ENCODE measurements around the gene MBD3L1. TPM values are rescaled to one million over a fixed set of nuclear protein-coding genes. Genes with fewer than 3 reads are reported as not detected.

Gene MBD3L1
- total RNA-seq: not detected in 3 replicates
- long read RNA-seq: 0 reads

DNA sequence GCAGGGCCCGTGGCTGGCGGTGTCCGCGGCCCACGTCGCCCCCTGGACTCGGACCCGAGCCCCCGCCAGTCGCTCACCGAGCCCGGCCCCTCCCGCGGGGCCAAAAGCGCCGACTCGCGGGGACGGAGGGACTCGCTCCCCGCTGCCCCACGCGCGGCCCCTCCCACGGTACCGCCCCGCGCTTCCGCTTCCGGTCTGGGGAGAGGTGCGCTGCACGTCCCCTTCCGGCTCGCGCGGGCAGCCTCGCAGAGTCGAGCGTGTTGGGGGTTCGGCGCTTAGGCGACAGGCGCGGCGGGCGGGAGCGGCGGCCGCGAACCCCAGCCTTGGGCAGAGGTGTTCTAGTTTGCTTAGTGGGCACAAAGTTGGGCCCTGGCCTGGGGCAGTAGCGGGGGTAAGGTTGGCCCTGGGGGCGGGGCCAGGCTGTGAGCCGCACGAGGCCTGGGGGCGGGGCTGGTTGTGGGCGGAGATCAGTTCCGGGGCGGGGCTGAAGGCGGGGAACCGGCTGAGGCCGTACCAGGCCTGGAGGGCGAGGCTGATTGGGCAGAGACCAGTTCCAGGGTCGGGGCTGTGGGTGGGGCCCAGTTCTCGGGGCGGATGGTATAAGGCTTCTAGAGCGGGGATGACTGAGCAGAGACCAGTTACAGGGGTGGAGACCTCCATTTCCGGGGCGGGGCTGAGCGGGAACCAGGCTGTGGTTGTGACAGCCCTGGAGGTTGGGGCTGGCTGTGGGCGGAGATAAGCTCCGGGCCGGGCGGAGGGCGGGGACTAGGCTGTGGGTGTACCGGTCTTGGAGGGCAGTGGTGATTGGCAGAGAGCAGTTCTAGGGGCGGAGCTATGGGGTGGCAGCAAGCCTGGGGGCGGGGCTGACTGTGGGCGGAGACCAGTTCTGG is at the start of gene MBD3L1, which contains the start of gene ZNF558:
MBD3L1 (plus strand) TSS at position 246 of the 890 bp plus-strand sequence. CDS start 10,302 bp downstream, outside the sequence.
ZNF558 (minus strand) TSS at position 173 of the 890 bp plus-strand sequence. CDS start 9,645 bp downstream, outside the sequence.
- peaks cover 8% of the 10 kb centered on the region for H3K4me1 Mint-ChIP-seq (ENCODE audit: low read depth)
- peak; percentile 99 for DNase-seq (ENCODE audit: low spot score)
- H3K27me3 Mint-ChIP-seq (ENCODE audit: low read depth): no peaks in the 10 kb centered on the region
- H3K4me3 Mint-ChIP-seq (ENCODE audit: unreplicated experiment): peak within 1 kb of the TSS; percentile 77
- TF ChIP-seq, protein P1, sequence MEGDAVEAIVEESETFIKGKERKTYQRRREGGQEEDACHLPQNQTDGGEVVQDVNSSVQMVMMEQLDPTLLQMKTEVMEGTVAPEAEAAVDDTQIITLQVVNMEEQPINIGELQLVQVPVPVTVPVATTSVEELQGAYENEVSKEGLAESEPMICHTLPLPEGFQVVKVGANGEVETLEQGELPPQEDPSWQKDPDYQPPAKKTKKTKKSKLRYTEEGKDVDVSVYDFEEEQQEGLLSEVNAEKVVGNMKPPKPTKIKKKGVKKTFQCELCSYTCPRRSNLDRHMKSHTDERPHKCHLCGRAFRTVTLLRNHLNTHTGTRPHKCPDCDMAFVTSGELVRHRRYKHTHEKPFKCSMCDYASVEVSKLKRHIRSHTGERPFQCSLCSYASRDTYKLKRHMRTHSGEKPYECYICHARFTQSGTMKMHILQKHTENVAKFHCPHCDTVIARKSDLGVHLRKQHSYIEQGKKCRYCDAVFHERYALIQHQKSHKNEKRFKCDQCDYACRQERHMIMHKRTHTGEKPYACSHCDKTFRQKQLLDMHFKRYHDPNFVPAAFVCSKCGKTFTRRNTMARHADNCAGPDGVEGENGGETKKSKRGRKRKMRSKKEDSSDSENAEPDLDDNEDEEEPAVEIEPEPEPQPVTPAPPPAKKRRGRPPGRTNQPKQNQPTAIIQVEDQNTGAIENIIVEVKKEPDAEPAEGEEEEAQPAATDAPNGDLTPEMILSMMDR (IDR thresholded peaks at IDR 0.05): peak; percentile 63
- peaks cover 2% of the 10 kb centered on the region for H3K36me3 Mint-ChIP-seq (ENCODE audit: low read depth)
- peaks cover 9% of the 10 kb centered on the region for H3K9me3 Mint-ChIP-seq (ENCODE audit: low read depth)
- H3K27ac Mint-ChIP-seq (ENCODE audit: unreplicated experiment): peak within 1 kb of the TSS; percentile 85

DNA sequence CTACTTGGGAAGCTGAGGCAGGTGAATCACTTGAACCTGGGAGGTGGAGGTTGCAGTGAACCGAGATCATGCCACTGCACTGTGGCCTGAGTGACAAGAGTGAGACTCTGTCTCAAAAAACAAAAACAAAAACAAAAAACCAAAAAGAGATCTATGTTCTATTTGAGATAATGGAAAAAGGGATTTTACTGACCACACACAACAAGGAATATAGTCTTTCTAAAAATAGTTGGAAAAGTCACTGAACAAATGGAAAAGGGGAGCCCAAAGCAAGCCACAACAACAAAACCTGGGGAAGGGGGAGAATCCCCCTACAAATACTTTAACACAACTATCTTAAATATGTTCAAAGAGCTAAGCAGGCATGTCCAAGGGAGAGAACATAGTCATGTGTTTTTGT is 37.4 kb upstream of the MBD3L1 start:
- H3K27me3 Mint-ChIP-seq (ENCODE audit: low read depth): no peaks in the 10 kb centered on the region

DNA sequence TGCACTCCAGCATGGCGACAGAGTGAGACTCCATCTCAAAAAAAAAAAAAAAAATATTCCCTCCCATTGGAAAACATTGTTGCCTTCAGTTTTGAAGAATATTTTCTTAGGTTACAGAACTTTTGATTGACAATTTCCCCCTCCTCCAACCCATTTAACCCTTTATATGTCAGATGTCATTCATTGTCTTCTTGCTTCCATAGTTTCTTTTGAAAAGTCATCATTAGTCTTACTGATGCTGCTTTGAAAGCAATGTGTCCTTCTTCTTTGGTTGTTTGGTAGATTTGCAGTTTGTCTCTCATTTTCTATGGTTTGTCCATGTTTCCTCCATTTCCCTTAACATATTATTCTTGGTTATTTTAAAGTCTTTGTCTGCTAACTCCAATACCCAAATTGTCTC is 25.5 kb upstream of the MBD3L1 start:
- H3K4me3 Mint-ChIP-seq (ENCODE audit: unreplicated experiment): no peak overlapping the region
- H3K9me3 Mint-ChIP-seq (ENCODE audit: low read depth): peaks cover 67% of the 10 kb centered on the region
- no peaks in the 10 kb centered on the region for H3K4me1 Mint-ChIP-seq (ENCODE audit: low read depth)

More for the DNA sequence above, 37.4 kb upstream of the MBD3L1 start:
- no peak overlapping the region for H3K4me3 Mint-ChIP-seq (ENCODE audit: unreplicated experiment)
- no peak for DNase-seq (ENCODE audit: low spot score)
- peaks cover 2% of the 10 kb centered on the region for H3K36me3 Mint-ChIP-seq (ENCODE audit: low read depth)
- peaks cover 36% of the 10 kb centered on the region for H3K9me3 Mint-ChIP-seq (ENCODE audit: low read depth)
- H3K4me1 Mint-ChIP-seq (ENCODE audit: low read depth): no peaks in the 10 kb centered on the region
- no peak overlapping the region for H3K27ac Mint-ChIP-seq (ENCODE audit: unreplicated experiment)
- TF ChIP-seq, protein P1 (IDR thresholded peaks at IDR 0.05): no peak

DNA sequence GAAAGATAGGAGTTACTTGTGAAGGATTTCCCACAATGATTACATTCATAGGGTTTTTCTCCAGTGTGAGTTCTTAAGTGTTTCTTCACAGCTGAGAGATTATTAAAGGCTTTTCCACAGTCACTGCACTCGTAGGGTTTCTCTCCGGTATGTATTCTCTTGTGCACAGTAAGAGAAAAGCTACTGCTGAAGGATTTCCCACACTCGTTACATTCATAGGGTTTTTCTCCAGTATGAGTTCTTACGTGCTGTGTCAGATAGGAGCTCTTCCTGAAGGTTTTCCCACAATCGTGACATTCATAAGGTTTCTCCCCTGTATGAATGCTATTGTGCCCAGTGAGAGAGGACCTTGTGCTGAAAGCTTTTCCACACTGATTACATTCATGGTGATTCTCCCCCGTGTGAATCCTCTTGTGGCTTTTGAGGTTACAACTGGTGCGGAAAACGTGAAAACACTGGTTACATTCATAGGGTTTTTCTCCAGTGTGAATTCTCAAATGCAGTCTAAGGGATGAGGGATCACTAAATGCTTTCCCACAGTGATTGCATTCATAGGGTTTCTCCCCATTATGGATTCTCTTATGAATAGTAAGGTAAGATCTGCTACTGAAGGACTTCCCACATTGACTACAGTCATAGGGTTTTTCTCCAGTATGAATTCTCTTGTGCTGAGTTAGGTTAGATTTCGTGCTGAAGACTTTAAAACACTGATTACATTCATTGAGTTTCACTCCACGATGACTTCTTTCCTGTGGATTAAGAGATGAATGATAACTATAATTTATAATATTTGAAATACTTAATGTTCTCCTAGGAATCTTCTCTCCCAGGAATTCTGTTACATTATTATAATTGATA is 20.6 kb upstream of the MBD3L1 start:
- peaks cover 85% of the 10 kb centered on the region for H3K36me3 Mint-ChIP-seq (ENCODE audit: low read depth)
- H3K4me1 Mint-ChIP-seq (ENCODE audit: low read depth): no peaks in the 10 kb centered on the region
- no peak overlapping the region for H3K27ac Mint-ChIP-seq (ENCODE audit: unreplicated experiment)
- peaks cover 71% of the 10 kb centered on the region for H3K9me3 Mint-ChIP-seq (ENCODE audit: low read depth)
- TF ChIP-seq, protein P1 (IDR thresholded peaks at IDR 0.05): no peak
- no peak overlapping the region for H3K4me3 Mint-ChIP-seq (ENCODE audit: unreplicated experiment)
- DNase-seq (ENCODE audit: low spot score): no peak
- H3K27me3 Mint-ChIP-seq (ENCODE audit: low read depth): no peaks in the 10 kb centered on the region

More for the DNA sequence above, 25.5 kb upstream of the MBD3L1 start:
- TF ChIP-seq, protein P1 (IDR thresholded peaks at IDR 0.05): no peak
- no peaks in the 10 kb centered on the region for H3K27me3 Mint-ChIP-seq (ENCODE audit: low read depth)
- DNase-seq (ENCODE audit: low spot score): no peak
- peaks cover 60% of the 10 kb centered on the region for H3K36me3 Mint-ChIP-seq (ENCODE audit: low read depth)
- H3K27ac Mint-ChIP-seq (ENCODE audit: unreplicated experiment): no peak overlapping the region

DNA sequence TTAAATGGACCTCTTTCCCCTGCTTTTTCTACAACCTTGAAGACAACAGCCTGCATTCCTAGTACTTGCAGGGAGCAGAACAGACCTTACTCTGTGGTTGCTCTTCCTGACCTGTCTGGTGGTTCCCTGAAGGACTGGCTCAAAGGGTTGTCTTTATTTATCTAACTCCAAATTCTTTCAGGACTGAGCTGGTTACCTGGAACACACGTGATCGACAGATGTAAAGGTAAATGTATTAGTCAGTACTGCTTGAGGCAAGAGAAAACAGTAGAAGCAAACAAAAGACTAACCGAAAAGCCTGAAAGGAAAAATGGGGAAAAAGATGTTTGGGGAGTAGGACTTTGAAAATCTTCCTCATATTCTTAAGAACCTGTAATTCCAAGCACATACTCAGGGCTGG is 18.0 kb upstream of the MBD3L1 start:
- no peak overlapping the region for H3K27ac Mint-ChIP-seq (ENCODE audit: unreplicated experiment)
- peaks cover 90% of the 10 kb centered on the region for H3K36me3 Mint-ChIP-seq (ENCODE audit: low read depth)
- no peak for DNase-seq (ENCODE audit: low spot score)
- peaks cover 74% of the 10 kb centered on the region for H3K9me3 Mint-ChIP-seq (ENCODE audit: low read depth)
- H3K27me3 Mint-ChIP-seq (ENCODE audit: low read depth): no peaks in the 10 kb centered on the region
- TF ChIP-seq, protein P1 (IDR thresholded peaks at IDR 0.05): no peak
- no peak overlapping the region for H3K4me3 Mint-ChIP-seq (ENCODE audit: unreplicated experiment)
- no peaks in the 10 kb centered on the region for H3K4me1 Mint-ChIP-seq (ENCODE audit: low read depth)

All from chondrocyte (in vitro differentiated cells).